ENCODE results near the gene LSM10. TPM values are rescaled to one million over a fixed set of nuclear protein-coding genes. Genes with fewer than 3 reads are reported as not detected.

The LSM10 gene
- total and polyA plus RNA-seq, 2 experiments from 2014 or later: 27.5 to 98.9 TPM

DNA sequence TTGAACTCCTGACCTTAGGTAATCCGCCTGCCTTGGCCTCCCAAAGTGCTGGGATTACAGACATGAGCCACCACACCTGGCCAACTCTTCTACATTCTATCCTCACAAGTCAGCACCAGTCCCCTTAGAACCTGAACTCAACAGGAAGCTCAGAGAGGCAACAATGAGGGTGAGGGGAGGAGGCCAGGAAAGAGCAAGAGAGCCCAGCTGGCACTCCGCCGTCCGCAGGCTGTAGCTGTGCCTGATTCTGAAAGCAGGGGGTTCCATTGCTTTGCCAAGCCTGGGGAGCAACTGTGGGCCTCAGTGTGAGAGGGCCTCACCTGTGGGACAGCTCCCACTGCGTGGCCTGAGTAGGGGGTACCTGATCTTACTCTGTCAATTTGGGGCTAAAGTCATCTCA, 30.6 kb downstream of the LSM10 start:
- no peak overlapping the region for H3K27ac ChIP-seq (ENCODE audit: low read depth)
- peaks cover 6% of the 10 kb centered on the region; the same call in 1 of the 2 replicates for H3F3A ChIP-seq (replicated peaks; ENCODE audit: low read depth)
- ATAC-seq (no peak), DNase-seq (ENCODE audit: low spot score) (no peak)
- H3K36me3 ChIP-seq (ENCODE audit: insufficient read depth): no peaks in the 10 kb centered on the region; the same call in 1 of the 2 replicates
- peaks cover 19% of the 10 kb centered on the region for H3K4me1 ChIP-seq (ENCODE audit: insufficient read depth)
- Mint-ChIP-seq H3K4me3 (no peak overlapping the region), H3K27me3 (ENCODE audit: insufficient read depth, low read depth, poor library complexity) (peaks cover 9% of the 10 kb centered on the region), H3K36me3 (ENCODE audit: low read depth) (peaks cover 10% of the 10 kb centered on the region; the same call in 2 of the 3 replicates), H3K9me3 (no peaks in the 10 kb centered on the region), H3K27ac (no peak overlapping the region), H3K4me1 (peaks cover 29% of the 10 kb centered on the region)
- peaks cover 63% of the 10 kb centered on the region for H3K79me2 ChIP-seq (replicated peaks; ENCODE audit: insufficient read depth)
- peaks cover 11% of the 10 kb centered on the region; the same call in 1 of the 2 replicates for H4K20me1 ChIP-seq (replicated peaks; ENCODE audit: insufficient read depth)
- H2AFZ ChIP-seq: no peak overlapping the region
- no peaks in the 10 kb centered on the region for H3K9me2 ChIP-seq (ENCODE audit: insufficient read depth)
- no peak overlapping the region for H3K4me3 ChIP-seq
- H3K4me2 ChIP-seq: no peak overlapping the region
- TF ChIP-seq EZH2phosphoT487 (IDR thresholded peaks at IDR 0.05; ENCODE audit: unreplicated experiment) (no peak), JUNB (IDR thresholded peaks at IDR 0.05; ENCODE audit: unreplicated experiment) (no peak), STAT1 (IDR thresholded peaks at IDR 0.05; ENCODE audit: unreplicated experiment) (no peak), ZNF114 (CRISPR knock-in tag; IDR thresholded peaks at IDR 0.05) (no peak), POLR2AphosphoS5 (IDR thresholded peaks at IDR 0.05; ENCODE audit: low read depth) (no peak), ZNF331 (CRISPR knock-in tag; IDR thresholded peaks at IDR 0.05; ENCODE audit: low read depth) (no peak), CREB1 (CRISPR knock-in tag; IDR thresholded peaks at IDR 0.05; ENCODE audit: low read depth) (no peak), NANOG (IDR thresholded peaks at IDR 0.05; ENCODE audit: borderline replicate concordance) (no peak)
- TF ChIP-seq, protein P1, sequence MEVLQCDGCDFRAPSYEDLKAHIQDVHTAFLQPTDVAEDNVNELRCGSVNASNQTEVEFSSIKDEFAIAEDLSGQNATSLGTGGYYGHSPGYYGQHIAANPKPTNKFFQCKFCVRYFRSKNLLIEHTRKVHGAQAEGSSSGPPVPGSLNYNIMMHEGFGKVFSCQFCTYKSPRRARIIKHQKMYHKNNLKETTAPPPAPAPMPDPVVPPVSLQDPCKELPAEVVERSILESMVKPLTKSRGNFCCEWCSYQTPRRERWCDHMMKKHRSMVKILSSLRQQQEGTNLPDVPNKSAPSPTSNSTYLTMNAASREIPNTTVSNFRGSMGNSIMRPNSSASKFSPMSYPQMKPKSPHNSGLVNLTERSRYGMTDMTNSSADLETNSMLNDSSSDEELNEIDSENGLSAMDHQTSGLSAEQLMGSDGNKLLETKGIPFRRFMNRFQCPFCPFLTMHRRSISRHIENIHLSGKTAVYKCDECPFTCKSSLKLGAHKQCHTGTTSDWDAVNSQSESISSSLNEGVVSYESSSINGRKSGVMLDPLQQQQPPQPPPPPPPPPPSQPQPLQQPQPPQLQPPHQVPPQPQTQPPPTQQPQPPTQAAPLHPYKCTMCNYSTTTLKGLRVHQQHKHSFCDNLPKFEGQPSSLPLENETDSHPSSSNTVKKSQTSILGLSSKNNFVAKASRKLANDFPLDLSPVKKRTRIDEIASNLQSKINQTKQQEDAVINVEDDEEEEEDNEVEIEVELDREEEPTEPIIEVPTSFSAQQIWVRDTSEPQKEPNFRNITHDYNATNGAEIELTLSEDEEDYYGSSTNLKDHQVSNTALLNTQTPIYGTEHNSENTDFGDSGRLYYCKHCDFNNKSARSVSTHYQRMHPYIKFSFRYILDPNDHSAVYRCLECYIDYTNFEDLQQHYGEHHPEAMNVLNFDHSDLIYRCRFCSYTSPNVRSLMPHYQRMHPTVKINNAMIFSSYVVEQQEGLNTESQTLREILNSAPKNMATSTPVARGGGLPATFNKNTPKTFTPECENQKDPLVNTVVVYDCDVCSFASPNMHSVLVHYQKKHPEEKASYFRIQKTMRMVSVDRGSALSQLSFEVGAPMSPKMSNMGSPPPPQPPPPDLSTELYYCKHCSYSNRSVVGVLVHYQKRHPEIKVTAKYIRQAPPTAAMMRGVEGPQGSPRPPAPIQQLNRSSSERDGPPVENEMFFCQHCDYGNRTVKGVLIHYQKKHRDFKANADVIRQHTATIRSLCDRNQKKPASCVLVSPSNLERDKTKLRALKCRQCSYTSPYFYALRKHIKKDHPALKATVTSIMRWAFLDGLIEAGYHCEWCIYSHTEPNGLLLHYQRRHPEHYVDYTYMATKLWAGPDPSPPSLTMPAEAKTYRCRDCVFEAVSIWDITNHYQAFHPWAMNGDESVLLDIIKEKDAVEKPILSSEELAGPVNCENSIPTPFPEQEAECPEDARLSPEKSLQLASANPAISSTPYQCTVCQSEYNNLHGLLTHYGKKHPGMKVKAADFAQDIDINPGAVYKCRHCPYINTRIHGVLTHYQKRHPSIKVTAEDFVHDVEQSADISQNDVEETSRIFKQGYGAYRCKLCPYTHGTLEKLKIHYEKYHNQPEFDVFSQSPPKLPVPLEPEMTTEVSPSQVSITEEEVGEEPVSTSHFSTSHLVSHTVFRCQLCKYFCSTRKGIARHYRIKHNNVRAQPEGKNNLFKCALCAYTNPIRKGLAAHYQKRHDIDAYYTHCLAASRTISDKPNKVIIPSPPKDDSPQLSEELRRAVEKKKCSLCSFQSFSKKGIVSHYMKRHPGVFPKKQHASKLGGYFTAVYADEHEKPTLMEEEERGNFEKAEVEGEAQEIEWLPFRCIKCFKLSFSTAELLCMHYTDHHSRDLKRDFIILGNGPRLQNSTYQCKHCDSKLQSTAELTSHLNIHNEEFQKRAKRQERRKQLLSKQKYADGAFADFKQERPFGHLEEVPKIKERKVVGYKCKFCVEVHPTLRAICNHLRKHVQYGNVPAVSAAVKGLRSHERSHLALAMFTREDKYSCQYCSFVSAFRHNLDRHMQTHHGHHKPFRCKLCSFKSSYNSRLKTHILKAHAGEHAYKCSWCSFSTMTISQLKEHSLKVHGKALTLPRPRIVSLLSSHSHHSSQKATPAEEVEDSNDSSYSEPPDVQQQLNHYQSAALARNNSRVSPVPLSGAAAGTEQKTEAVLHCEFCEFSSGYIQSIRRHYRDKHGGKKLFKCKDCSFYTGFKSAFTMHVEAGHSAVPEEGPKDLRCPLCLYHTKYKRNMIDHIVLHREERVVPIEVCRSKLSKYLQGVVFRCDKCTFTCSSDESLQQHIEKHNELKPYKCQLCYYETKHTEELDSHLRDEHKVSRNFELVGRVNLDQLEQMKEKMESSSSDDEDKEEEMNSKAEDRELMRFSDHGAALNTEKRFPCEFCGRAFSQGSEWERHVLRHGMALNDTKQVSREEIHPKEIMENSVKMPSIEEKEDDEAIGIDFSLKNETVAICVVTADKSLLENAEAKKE (CRISPR knock-in tag; IDR thresholded peaks at IDR 0.05): no peak
- TF ChIP-seq, protein P2, sequence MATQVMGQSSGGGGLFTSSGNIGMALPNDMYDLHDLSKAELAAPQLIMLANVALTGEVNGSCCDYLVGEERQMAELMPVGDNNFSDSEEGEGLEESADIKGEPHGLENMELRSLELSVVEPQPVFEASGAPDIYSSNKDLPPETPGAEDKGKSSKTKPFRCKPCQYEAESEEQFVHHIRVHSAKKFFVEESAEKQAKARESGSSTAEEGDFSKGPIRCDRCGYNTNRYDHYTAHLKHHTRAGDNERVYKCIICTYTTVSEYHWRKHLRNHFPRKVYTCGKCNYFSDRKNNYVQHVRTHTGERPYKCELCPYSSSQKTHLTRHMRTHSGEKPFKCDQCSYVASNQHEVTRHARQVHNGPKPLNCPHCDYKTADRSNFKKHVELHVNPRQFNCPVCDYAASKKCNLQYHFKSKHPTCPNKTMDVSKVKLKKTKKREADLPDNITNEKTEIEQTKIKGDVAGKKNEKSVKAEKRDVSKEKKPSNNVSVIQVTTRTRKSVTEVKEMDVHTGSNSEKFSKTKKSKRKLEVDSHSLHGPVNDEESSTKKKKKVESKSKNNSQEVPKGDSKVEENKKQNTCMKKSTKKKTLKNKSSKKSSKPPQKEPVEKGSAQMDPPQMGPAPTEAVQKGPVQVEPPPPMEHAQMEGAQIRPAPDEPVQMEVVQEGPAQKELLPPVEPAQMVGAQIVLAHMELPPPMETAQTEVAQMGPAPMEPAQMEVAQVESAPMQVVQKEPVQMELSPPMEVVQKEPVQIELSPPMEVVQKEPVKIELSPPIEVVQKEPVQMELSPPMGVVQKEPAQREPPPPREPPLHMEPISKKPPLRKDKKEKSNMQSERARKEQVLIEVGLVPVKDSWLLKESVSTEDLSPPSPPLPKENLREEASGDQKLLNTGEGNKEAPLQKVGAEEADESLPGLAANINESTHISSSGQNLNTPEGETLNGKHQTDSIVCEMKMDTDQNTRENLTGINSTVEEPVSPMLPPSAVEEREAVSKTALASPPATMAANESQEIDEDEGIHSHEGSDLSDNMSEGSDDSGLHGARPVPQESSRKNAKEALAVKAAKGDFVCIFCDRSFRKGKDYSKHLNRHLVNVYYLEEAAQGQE (IDR thresholded peaks at IDR 0.05; ENCODE audit: unreplicated experiment): no peak
- TF ChIP-seq, protein P3, sequence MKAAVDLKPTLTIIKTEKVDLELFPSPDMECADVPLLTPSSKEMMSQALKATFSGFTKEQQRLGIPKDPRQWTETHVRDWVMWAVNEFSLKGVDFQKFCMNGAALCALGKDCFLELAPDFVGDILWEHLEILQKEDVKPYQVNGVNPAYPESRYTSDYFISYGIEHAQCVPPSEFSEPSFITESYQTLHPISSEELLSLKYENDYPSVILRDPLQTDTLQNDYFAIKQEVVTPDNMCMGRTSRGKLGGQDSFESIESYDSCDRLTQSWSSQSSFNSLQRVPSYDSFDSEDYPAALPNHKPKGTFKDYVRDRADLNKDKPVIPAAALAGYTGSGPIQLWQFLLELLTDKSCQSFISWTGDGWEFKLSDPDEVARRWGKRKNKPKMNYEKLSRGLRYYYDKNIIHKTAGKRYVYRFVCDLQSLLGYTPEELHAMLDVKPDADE (IDR thresholded peaks at IDR 0.05): no peak
- TF ChIP-seq, protein P4, sequence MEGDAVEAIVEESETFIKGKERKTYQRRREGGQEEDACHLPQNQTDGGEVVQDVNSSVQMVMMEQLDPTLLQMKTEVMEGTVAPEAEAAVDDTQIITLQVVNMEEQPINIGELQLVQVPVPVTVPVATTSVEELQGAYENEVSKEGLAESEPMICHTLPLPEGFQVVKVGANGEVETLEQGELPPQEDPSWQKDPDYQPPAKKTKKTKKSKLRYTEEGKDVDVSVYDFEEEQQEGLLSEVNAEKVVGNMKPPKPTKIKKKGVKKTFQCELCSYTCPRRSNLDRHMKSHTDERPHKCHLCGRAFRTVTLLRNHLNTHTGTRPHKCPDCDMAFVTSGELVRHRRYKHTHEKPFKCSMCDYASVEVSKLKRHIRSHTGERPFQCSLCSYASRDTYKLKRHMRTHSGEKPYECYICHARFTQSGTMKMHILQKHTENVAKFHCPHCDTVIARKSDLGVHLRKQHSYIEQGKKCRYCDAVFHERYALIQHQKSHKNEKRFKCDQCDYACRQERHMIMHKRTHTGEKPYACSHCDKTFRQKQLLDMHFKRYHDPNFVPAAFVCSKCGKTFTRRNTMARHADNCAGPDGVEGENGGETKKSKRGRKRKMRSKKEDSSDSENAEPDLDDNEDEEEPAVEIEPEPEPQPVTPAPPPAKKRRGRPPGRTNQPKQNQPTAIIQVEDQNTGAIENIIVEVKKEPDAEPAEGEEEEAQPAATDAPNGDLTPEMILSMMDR (conservative IDR thresholded peaks at IDR 0.05; ENCODE audit: low read depth in 2 of 2): no peak
- no peaks in the 10 kb centered on the region for H3K27me3 ChIP-seq (ENCODE audit: insufficient read depth)

Data from GM23338 (cell line).